ENCODE measurements around the gene SHTN1. TPM values are rescaled to one million over a fixed set of nuclear protein-coding genes. Genes with fewer than 3 reads are reported as not detected.

SHTN1 gene
- total and polyA plus RNA-seq, 2 of the 4 experiments (the other 2 are of a cell fraction): 0.54 to 2.3 TPM

DNA sequence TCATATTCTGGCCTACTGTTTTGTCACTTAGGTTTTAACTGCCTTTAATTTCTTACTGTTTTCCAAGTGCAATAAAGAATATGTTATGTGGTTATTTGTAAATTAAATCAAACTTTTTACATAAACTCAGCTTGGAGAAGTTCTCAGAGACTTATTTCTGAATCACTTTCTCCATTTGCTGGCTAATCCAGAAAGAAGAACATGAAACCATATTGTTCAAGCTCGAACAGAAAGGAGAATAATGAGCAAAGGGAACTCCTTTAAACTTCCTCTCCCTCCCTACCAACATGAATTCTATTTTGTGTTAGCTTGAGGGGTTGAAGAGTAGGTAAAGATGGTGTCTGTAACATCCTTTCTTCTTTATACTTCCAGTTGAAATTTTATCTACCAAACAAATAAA, 52.3 kb downstream of the SHTN1 start:
- Histone ChIP-seq H2BK15ac (ENCODE audit: low read depth, low read length) (no peak overlapping the region), H3K4me2 (ENCODE audit: low read depth, low read length) (no peak overlapping the region), H2AFZ (replicated peaks; ENCODE audit: low read length, poor library complexity) (no peak overlapping the region), H3K14ac (replicated peaks; ENCODE audit: low read depth, low read length) (no peak overlapping the region), H2BK20ac (ENCODE audit: low read depth, low read length) (no peak overlapping the region), H3K9ac (ENCODE audit: low read depth, low read length) (no peak overlapping the region), H2AK5ac (ENCODE audit: low read depth, low read length) (no peak overlapping the region), H4K91ac (ENCODE audit: insufficient read depth, low read depth, low read length) (no peak overlapping the region), H3K56ac (ENCODE audit: extremely low read depth, insufficient read depth, low read length) (no peak overlapping the region), H2BK120ac (ENCODE audit: low read depth, low read length) (no peak overlapping the region), H3K36me3 (ENCODE audit: control insufficient read depth, insufficient read depth, low read length) (0 out of 2 replicates have a peak, but pooled peaks cover 1% of the 10 kb centered on the region), H3K18ac (ENCODE audit: low read depth, low read length) (no peak overlapping the region), H3K23ac (ENCODE audit: low read depth, low read length) (no peak overlapping the region), H4K20me1 (ENCODE audit: insufficient read depth, low read length) (no peaks in the 10 kb centered on the region), H3K4ac (ENCODE audit: low read depth, low read length) (no peak overlapping the region), H3K9me1 (ENCODE audit: insufficient read depth, low read length) (no peaks in the 10 kb centered on the region), H4K5ac (ENCODE audit: low read depth, low read length) (no peak overlapping the region), H3K27me3 (ENCODE audit: control insufficient read depth, insufficient read depth, low read length) (no peaks in the 10 kb centered on the region), H3K4me1 (ENCODE audit: control insufficient read depth, insufficient read depth, low read length) (peaks cover 4% of the 10 kb centered on the region; the same call in 1 of the 2 replicates), H3K27ac (ENCODE audit: insufficient read depth, low read length) (no peak overlapping the region), H2BK5ac (ENCODE audit: low read depth, low read length, poor library complexity, severe bottlenecking) (no peak overlapping the region), H3K79me1 (ENCODE audit: low read depth in 1 of 2, low read length in 2 of 2) (no peaks in the 10 kb centered on the region), H3K9me3 (ENCODE audit: control insufficient read depth, insufficient read depth, low read length) (no peaks in the 10 kb centered on the region), H3K4me3 (ENCODE audit: insufficient read depth, low read depth, low read length) (no peak overlapping the region), H2AK9ac (replicated peaks; ENCODE audit: low read depth, low read length, poor library complexity) (no peak overlapping the region), H4K8ac (ENCODE audit: low read depth in 2 of 2, low read length in 2 of 2) (no peak overlapping the region)
- in situ Hi-C loops (cut with MboI; ENCODE audit: low sequenced_read_pairs): no loop called here
- no peak for ATAC-seq (ENCODE audit: low read depth)
- no TSS peak for BruUV-seq (replicated peaks)
- ChIA-PET CTCF (no interaction called here), POLR2A (ENCODE audit: unreplicated experiment) (no interaction called here)
- no CpG with 5 or more reads among the region's 1 CpG for WGBS, 2 experiments (ENCODE audit: extremely low coverage in 2 of 2, insufficient read length in 1 of 2)
- no peak for TF ChIP-seq BHLHE40 (IDR thresholded peaks at IDR 0.05; ENCODE audit: low read depth, low read length)
- no peak for TF ChIP-seq MXI1 (IDR thresholded peaks at IDR 0.05; ENCODE audit: borderline replicate concordance, low read depth, low read length)
- no peak for TF ChIP-seq CTCF (conservative IDR thresholded peaks at IDR 0.05; ENCODE audit: low read depth, low read length)
- no peak for TF ChIP-seq CHD1 (IDR thresholded peaks at IDR 0.05; ENCODE audit: low read depth, low read length)
- no peak for TF ChIP-seq RAD21 (IDR thresholded peaks at IDR 0.05; ENCODE audit: low read length)
- TF ChIP-seq POLR2A (IDR thresholded peaks at IDR 0.05; ENCODE audit: low read depth, low read length): no peak
- TF ChIP-seq RFX5 (IDR thresholded peaks at IDR 0.05; ENCODE audit: low read depth, low read length): no peak
- TF ChIP-seq, protein P1, sequence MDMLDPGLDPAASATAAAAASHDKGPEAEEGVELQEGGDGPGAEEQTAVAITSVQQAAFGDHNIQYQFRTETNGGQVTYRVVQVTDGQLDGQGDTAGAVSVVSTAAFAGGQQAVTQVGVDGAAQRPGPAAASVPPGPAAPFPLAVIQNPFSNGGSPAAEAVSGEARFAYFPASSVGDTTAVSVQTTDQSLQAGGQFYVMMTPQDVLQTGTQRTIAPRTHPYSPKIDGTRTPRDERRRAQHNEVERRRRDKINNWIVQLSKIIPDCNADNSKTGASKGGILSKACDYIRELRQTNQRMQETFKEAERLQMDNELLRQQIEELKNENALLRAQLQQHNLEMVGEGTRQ (IDR thresholded peaks at IDR 0.05; ENCODE audit: low read depth, low read length): no peak
- TF ChIP-seq RCOR1 (IDR thresholded peaks at IDR 0.05; ENCODE audit: insufficient replicate concordance, low read length): no peak
- no peak for TF ChIP-seq CEBPB (IDR thresholded peaks at IDR 0.05; ENCODE audit: low read depth, low read length)
- TF ChIP-seq MAFK (IDR thresholded peaks at IDR 0.05; ENCODE audit: low read depth, low read length): no peak
- no peak for TF ChIP-seq SMC3 (IDR thresholded peaks at IDR 0.05; ENCODE audit: low read depth, low read length)
- no peak for TF ChIP-seq FOS (IDR thresholded peaks at IDR 0.05; ENCODE audit: low read depth, low read length)
- no peak for TF ChIP-seq NFE2L2 (IDR thresholded peaks at IDR 0.05; ENCODE audit: low read depth, low read length)
- TF ChIP-seq MAZ (IDR thresholded peaks at IDR 0.05; ENCODE audit: borderline replicate concordance, low read depth, low read length): no peak
- no peak for TF ChIP-seq ELK1 (IDR thresholded peaks at IDR 0.05; ENCODE audit: borderline replicate concordance, low read depth, low read length)
- intact Hi-C loops (cut with micrococcal nuclease): no loop called here
- dilution Hi-C loops (cut with HindIII; ENCODE audit: low sequenced_read_pairs, unreplicated experiment): no loop called here
- no peak for DNase-seq
